RWPE2 (cell line): ENCODE measurements around the gene AKAP13.

Source experiments
- ATAC-seq: fragments of 200-7000 bp; cut with Tn5 transposase; 3 replicates; pipeline ENCODE4 v1.9.1; 2021; ENCODE audit warnings: low read depth
- DNase-seq: peaks from one replicate; pipeline ENCODE4 v3.0.0-alpha.2; 2020; ENCODE audit warnings: low spot score
- H3K27ac ChIP-seq: fragments of 450-650 bp; 2 replicates; pipeline ENCODE4 v1.5.1; 2017; ENCODE audit warnings: mild to moderate bottlenecking; ENCODE audit not compliant: poor library complexity, severe bottlenecking
- H3K27me3 ChIP-seq: fragments of 250-450 bp; sonication (Bioruptor Pico); 2 replicates; pipeline ENCODE4 v1.5.1; 2021; ENCODE audit warnings: mild to moderate bottlenecking, moderate library complexity; ENCODE audit not compliant: insufficient read depth, poor library complexity, severe bottlenecking
- H3K36me3 ChIP-seq: fragments of 250-450 bp; sonication (Bioruptor Pico); 2 replicates; pipeline ENCODE4 v1.5.1; 2020; ENCODE audit warnings: low read depth, mild to moderate bottlenecking, moderate library complexity
- H3K4me1 ChIP-seq: fragments of 250-450 bp; sonication (Bioruptor Pico); 2 replicates; pipeline ENCODE4 v1.5.1; 2021; ENCODE audit warnings: mild to moderate bottlenecking, moderate library complexity; ENCODE audit not compliant: insufficient read depth, poor library complexity, severe bottlenecking
- H3K4me3 ChIP-seq: fragments of 250-450 bp; sonication (Bioruptor Pico); 2 replicates; pipeline ENCODE4 v1.5.1; 2021; ENCODE audit warnings: mild to moderate bottlenecking, moderate library complexity; ENCODE audit not compliant: severe bottlenecking
- H3K9me3 ChIP-seq: fragments of 250-450 bp; sonication (Bioruptor Pico); 2 replicates; pipeline ENCODE4 v1.5.1; 2021; ENCODE audit warnings: mild to moderate bottlenecking, moderate library complexity; ENCODE audit not compliant: severe bottlenecking
- CTCF ChIP-seq: fragments of 450-650 bp; IDR thresholded peaks from one replicate; pipeline ENCODE4 v1.5.1; 2017; ENCODE audit warnings: mild to moderate bottlenecking, moderate library complexity; ENCODE audit not compliant: poor library complexity, severe bottlenecking

AKAP13 gene

GRCh38 chr15:85777250-85778106, 397.1 kb downstream of the AKAP13 start:
- H3K9me3 ChIP-seq = no peaks in the 10 kb centered on the region
- no peak for TF ChIP-seq CTCF
- ATAC-seq = no peak
- no peaks in the 10 kb centered on the region for H3K36me3 ChIP-seq
- H3K27me3 ChIP-seq = no peaks in the 10 kb centered on the region
- H3K4me1 ChIP-seq = peaks cover 6% of the 10 kb centered on the region
- no peak overlapping the region for H3K4me3 ChIP-seq
- no peak overlapping the region for H3K27ac ChIP-seq
- DNase-seq = no peak

GRCh38 chr15:85778107-85778776, 397.8 kb downstream of the AKAP13 start:
- no peak for TF ChIP-seq CTCF
- H3K4me3 ChIP-seq = no peak overlapping the region
- H3K4me1 ChIP-seq = no peaks in the 10 kb centered on the region
- no peaks in the 10 kb centered on the region for H3K27me3 ChIP-seq
- ATAC-seq = no peak
- no peak for DNase-seq
- no peaks in the 10 kb centered on the region for H3K9me3 ChIP-seq
- H3K36me3 ChIP-seq = no peaks in the 10 kb centered on the region
- H3K27ac ChIP-seq = no peak overlapping the region

GRCh38 chr15:85779249-85779648, 398.8 kb downstream of the AKAP13 start:
- Histone ChIP-seq H3K27ac (no peak overlapping the region), H3K4me1 (no peaks in the 10 kb centered on the region), H3K27me3 (no peaks in the 10 kb centered on the region), H3K9me3 (no peaks in the 10 kb centered on the region), H3K4me3 (no peak overlapping the region), H3K36me3 (no peaks in the 10 kb centered on the region)
- DNase-seq (no peak), ATAC-seq (no peak)
- TF ChIP-seq CTCF = no peak

GRCh38 chr15:85780225-85780985, 400.0 kb downstream of the AKAP13 start:
- Histone ChIP-seq H3K27ac (no peak overlapping the region), H3K4me3 (no peak overlapping the region), H3K9me3 (no peaks in the 10 kb centered on the region), H3K36me3 (no peaks in the 10 kb centered on the region), H3K27me3 (no peaks in the 10 kb centered on the region), H3K4me1 (peaks cover 10% of the 10 kb centered on the region)
- ATAC-seq (no peak), DNase-seq (no peak)
- TF ChIP-seq CTCF = no peak
